Pancreas (tissue), 10 donors: ENCODE results near the gene ZBTB46. TPM values are rescaled to one million over a fixed set of nuclear protein-coding genes. Genes with fewer than 3 reads are reported as not detected.
A peak's percentile ranks its signal among the peaks of the same experiment; 100 is the strongest.

Experiments used
- ATAC-seq, 4 donors: fragments of 200-7000 bp; cut with Tn5 transposase; one replicate each; pipeline versions ENCODE4 v1.8.0 to v1.9.1; 2020; ENCODE audit warnings: mild to moderate bottlenecking in 4 of 4, moderate library complexity in 4 of 4
- DNase-seq, 6 donors: peaks; one replicate each; pipeline ENCODE4 v3.0.0-alpha.2; 2020
- FAIRE-seq: peaks from 2 replicates; lab custom pipeline; 2012; peaks lifted over from hg19 to GRCh38; lab: Jason Lieb, UNC
- H3K27ac ChIP-seq, 4 donors: fragments of 200-600 bp; sonication (generic); 1 replicate in 3 of 4; 2 replicates in 1 of 4; pipeline versions ENCODE4 v1.5.0 to v1.8.0; 2020
- H3K27me3 ChIP-seq, 4 donors: fragments of 200-600 bp; one replicate each; pipeline ENCODE4 v1.8.0; 2021
- H3K36me3 ChIP-seq, 3 donors: fragments of 200-600 bp; sonication (generic) in 1 of 3; one replicate each; pipeline versions ENCODE4 v1.5.0 to v1.8.0; 2020 to 2021
- H3K4me1 ChIP-seq, 3 donors: fragments of 200-600 bp; one replicate each; pipeline ENCODE4 v1.8.0; 2021
- H3K4me3 ChIP-seq, 4 donors: fragments of 200-600 bp; sonication (generic) in 2 of 4; one replicate each; pipeline versions ENCODE4 v1.5.0 to v1.8.0; 2020 to 2021
- H3K9me3 ChIP-seq, 4 donors: fragments of 200-600 bp; one replicate each; pipeline ENCODE4 v1.8.0; 2021
- WGBS, 2 donors: extraction: QIAGEN DNeasy Blood & Tissue Kit; methylation state at CpG; one replicate each; pipeline ENCODE4 v1.1.7; 2013; 5-methylcytosine and 5-hydroxymethylcytosine counted together
- intact Hi-C, 3 donors: fragments of 100-400 bp; cut with DNase I; formaldehyde crosslinking; loops; one replicate each; pipeline versions ENCODE4 v1.11.1 to v1.14.2; 2022
- polyA plus RNA-seq, 2 donors: library from polyadenylated mRNA; stranded (reverse); fragments of 200-250 nt; gene quantifications; one replicate each; pipeline ENCODE4 v1.2.3, GENCODE V29; 2013
- total RNA-seq, 6 donors: library from RNA; stranded (reverse); fragmentation: NEBNext Ultra II Directional in 4 of 6; extraction: Animal tissue kit (Norgen Biotek cat#: 25700) in 4 of 6; gene quantifications; one replicate each; pipeline versions ENCODE4 v1.2.1 to v1.2.4, GENCODE V29; 2021 to 2023
- TF ChIP-seq, protein P1 (sequence below), 4 donors: fragments of 200-600 bp; sonication (generic) in 3 of 4; IDR thresholded peaks; one replicate each; pipeline versions ENCODE4 v1.5.0 to v1.8.0; 2021; ENCODE audit warnings: antibody characterized with exemption in 4 of 4
- donor health status: healthy with polysubstance abuse.
- donor health status: DM: no; HTN: no; CAD: no; lungs with moderate emphysema.
- donor health status: DM: no; HTN: no; CAD: no.
- donor health status: control.
- donor health status: control.
- donor health status: Bipolar disorder and iron deficiency.
- donor health status: DM: yes; HTN: yes; CAD: no.
- donor health status: DM: no; HTN: no; CAD: no.
- donor health status: DM: no; HTN: no; CAD: no.
- donor health status: DM: yes; HTN: yes; CAD: no.

ZBTB46 gene
- total and polyA plus RNA-seq, 8 donors = 2.2 to 7.4 (median 3.0) TPM

DNA sequence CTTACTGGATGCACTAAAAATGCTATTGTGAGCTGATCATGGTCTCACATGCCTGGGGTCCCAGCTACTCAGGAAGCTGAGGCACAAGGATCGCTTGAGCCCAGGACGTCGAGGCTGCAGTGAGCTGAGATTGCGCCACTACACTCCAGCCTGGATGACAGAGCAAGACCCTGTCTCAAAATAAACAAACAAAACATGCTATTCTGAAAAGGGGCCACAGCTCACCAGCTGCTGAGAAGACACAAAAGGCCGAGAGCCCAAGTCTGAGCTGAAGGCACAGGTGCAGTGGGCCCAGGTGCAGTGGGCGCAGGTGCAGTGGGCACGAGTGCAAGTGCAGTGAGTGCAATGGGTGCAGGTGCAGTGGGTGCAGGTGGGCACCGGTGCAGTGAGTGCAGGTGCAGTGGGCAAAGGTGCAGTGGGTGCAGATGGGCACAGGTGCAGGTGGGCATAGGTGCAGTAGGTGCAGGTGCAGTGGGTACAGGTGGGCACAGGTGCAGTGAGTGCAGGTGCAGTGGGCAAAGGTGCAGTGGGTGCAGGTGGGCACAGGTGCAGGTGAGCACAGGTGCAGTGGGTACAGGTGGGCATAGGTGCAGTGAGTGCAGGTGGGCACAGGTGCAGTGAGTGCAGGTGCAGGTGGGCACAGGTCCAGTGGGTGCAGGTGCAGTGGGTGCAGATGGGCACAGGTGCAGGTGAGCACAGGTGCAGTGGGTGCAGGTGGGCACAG, 16.0 kb downstream of the ZBTB46 start:
- TF ChIP-seq, protein P1, sequence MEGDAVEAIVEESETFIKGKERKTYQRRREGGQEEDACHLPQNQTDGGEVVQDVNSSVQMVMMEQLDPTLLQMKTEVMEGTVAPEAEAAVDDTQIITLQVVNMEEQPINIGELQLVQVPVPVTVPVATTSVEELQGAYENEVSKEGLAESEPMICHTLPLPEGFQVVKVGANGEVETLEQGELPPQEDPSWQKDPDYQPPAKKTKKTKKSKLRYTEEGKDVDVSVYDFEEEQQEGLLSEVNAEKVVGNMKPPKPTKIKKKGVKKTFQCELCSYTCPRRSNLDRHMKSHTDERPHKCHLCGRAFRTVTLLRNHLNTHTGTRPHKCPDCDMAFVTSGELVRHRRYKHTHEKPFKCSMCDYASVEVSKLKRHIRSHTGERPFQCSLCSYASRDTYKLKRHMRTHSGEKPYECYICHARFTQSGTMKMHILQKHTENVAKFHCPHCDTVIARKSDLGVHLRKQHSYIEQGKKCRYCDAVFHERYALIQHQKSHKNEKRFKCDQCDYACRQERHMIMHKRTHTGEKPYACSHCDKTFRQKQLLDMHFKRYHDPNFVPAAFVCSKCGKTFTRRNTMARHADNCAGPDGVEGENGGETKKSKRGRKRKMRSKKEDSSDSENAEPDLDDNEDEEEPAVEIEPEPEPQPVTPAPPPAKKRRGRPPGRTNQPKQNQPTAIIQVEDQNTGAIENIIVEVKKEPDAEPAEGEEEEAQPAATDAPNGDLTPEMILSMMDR (IDR thresholded peaks at IDR 0.05) = no peak
- Histone ChIP-seq H3K36me3 (no peaks in the 10 kb centered on the region), H3K27me3 (no peaks in the 10 kb centered on the region), H3K9me3 (no peaks in the 10 kb centered on the region), H3K27ac (no peak overlapping the region), H3K4me1 (no peaks in the 10 kb centered on the region), H3K4me3 (no peak overlapping the region)
- 72 to 81% methylated on average over 8 of the region's 8 CpGs for WGBS, 2 donors
- FAIRE-seq (no peak), ATAC-seq (no peak), DNase-seq (no peak)
- intact Hi-C loops = no loop called here

DNA sequence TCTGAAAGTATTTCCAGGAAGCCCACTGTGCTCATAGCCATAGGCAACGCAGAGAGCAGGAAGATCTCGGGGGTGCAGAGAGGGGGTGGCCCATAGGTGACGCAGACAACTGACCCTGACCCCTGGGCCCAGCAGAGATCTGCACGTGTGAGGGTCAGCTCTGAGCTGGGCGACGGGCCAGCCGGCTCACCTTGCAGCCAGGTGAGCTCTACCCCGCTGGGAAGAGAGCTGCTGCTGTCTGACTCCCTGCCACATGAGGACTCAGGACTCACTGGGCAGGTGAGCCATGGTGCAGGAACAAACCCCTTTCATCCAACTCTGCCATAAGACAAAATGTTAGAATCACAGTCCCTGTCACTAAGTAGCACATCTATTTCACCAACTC, 19.6 kb downstream of the ZBTB46 start:
- Histone ChIP-seq H3K4me1 (no peaks in the 10 kb centered on the region), H3K27me3 (no peaks in the 10 kb centered on the region), H3K36me3 (no peaks in the 10 kb centered on the region), H3K9me3 (no peaks in the 10 kb centered on the region), H3K27ac (no peak overlapping the region), H3K4me3 (no peak overlapping the region)
- ATAC-seq = peak; percentile 12 to 64 (median 45)
- DNase-seq = peak in 1 of 6 donors; percentile 22
- no peak for FAIRE-seq
- intact Hi-C loops = no loop called here
- 31 to 35% methylated on average over 8 of the region's 8 CpGs for WGBS, 2 donors
- TF ChIP-seq, protein P1 (IDR thresholded peaks at IDR 0.05) = no peak

DNA sequence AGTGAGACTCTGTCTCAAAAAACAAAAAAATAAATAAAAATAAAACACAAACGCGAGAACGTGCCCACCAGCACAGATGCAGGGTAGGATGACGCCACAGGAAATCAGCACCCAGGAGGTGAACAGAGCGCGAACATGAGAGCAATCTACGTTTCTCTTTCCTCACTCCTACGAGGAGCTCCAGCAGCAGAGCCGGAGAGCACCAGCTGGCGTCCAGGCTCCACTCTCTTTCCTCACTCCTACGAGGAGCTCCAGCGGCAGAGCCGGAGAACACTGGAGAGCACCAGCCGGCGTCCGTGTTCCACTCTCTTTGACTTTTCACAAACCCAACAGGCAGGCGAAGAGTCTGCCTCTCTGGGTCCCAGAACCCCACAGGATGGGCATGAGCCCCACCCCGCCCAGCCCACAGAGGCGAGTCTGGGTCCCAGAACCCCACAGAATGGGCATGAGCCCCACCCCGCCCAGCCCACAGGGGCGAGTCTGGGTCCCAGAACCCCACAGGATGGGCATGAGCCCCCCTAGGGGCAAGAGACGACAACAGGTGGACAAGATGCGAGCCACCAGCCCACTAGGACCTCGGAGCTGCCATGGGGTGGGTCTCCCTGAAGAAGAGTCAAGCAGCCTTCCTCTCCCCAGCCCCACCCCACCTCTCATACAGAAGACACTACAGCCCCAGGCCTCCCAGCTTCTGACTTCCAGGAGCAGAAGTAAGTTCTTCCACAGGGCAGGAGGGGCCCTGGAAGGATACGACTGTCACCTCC, 20.2 kb downstream of the ZBTB46 start:
- TF ChIP-seq, protein P1 (IDR thresholded peaks at IDR 0.05) = no peak
- Histone ChIP-seq H3K4me1 (no peaks in the 10 kb centered on the region), H3K4me3 (no peak overlapping the region), H3K9me3 (no peaks in the 10 kb centered on the region), H3K27ac (no peak overlapping the region), H3K36me3 (no peaks in the 10 kb centered on the region), H3K27me3 (no peaks in the 10 kb centered on the region)
- 82 to 87% methylated on average over 22 to 25 of the region's 25 CpGs for WGBS, 2 donors
- DNase-seq (no peak), FAIRE-seq (no peak), ATAC-seq (no peak)
- intact Hi-C loops = no loop called here

DNA sequence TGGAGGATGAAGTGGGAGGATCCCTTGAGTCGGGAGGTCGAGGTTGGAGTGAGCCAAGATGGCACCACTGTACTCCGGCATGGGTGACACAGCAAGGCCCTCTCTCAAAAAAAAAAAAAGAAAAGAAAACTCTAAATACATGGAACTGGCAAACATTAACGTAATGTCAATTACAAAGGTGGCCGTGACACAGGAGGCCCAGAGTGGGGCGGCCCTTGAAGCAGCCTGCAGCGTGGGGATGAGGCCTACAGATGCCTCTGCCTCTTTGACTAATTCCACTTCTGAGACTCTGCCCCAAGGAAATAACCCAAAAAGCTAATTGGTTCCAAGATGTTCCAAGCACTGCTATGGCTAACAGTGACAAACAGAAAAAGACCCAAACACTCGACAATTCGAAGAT, 21.2 kb downstream of the ZBTB46 start:
- no peak overlapping the region for H3K27ac ChIP-seq
- DNase-seq (no peak), FAIRE-seq (no peak), ATAC-seq (no peak)
- 95 to 97% methylated on average over 9 of the region's 9 CpGs for WGBS, 2 donors
- no peak overlapping the region for H3K4me3 ChIP-seq
- no peaks in the 10 kb centered on the region for H3K27me3 ChIP-seq
- H3K4me1 ChIP-seq = no peaks in the 10 kb centered on the region
- TF ChIP-seq, protein P1 (IDR thresholded peaks at IDR 0.05) = no peak
- no peaks in the 10 kb centered on the region for H3K9me3 ChIP-seq
- intact Hi-C loops = no loop called here
- no peaks in the 10 kb centered on the region for H3K36me3 ChIP-seq
